HG02852 (cell line): ENCODE measurements around the gene DSCAML1.

Experiments used
- ATAC-seq: cut with Tn5 transposase; IDR thresholded peaks from one replicate; pipeline ENCODE4 v1.9.1; 2021; ENCODE audit warnings: mild to moderate bottlenecking, moderate library complexity; ENCODE audit not compliant: unreplicated experiment

The DSCAML1 gene

DNA sequence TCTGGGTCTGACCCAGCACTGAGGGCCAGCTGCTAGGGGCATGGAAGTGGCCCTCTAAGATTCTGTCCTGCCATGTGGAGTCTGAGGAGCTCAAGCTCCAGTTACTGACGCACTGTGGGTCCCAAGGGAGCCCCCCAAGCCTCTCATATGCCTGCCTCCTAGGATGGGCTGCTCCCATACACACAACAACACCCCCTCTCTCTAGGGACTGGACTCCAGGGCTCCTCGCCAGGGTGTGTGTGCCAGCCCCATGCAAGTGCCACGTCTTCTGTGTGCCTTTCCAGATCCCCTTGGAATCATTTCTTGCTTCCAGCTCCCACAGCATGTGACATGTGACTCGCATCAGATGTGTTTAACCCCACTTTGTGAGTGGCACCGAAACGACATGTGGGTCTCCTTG lies 234.9 kb downstream of the DSCAML1 start:
- ATAC-seq, result no peak

DNA sequence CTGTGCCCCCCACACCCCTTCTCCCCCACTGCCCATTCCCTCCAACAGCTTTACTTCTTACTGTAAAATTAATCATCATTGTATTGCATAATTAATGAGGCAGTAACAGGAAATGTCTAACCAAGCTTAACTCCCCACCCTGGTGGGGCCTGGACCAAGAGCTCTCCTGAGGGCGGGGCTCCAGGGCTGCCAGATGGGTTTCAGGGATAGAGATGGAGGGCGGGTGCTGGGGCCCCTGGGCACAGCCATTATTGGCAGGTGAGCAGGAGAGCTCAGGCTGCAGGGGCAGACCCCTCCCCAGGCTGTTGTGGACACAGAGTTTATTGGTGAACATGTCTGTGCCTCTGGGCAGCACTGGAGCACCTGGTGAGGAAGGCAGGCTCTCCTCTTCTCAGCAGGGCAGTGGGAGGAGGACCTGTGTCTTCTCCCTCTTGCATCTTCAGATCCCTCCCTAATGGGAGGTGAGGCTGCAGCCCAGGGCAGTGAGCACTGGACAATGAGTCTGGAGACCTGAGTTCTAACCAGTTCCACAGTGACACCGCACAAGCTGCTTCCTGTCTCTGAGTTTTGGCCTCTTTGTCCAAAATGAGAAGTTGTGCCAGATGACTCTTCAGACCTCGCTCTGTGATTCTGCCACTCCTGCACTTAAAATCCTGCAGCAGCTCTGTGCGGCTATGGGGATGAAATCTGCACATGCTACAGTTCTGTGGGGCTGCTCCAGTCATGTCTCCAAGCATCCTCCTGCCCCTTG lies 236.1 kb downstream of the DSCAML1 start:
- ATAC-seq, result no peak

DNA sequence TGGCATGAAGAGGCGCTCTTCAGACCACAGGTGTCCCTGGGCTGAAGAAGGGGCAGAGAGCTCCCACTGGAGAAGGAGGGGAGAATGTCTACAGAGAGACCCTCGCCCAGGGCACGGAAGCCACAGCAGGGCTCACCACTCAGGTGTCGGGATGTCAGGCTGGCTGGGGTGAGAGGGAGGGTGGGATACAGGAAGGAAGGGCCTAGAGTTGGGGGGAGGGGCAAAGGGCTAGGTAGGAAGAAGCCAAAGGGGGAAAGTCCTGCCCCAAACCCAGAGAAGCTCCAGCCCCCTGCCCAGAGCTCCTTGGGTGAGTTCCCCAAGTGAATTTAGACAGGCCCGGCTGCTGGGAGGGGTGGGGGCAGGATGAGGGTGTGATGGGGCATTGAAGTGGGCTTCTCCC lies 237.3 kb downstream of the DSCAML1 start:
- no peak for ATAC-seq

DNA sequence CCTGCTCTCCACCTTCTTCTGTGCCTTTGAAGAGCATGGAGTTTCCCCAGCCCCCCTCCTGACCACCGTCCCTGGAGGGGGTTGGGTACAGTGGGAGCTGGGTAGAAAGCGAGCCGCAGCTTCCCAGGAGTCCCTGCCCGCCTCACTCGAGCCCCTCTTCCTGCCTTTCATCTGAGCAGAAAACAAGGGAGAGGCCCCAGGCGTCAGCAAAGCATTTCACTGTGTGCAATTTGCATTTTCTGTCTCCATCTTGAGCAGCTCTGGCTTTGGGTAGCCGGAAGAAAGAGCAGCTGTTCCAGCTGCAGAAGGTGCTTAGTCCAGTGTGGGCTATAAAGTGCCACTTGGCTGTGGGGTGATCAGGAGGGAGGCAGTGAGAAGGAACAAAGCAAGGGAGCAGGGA lies 239.7 kb downstream of the DSCAML1 start:
- no peak for ATAC-seq

DNA sequence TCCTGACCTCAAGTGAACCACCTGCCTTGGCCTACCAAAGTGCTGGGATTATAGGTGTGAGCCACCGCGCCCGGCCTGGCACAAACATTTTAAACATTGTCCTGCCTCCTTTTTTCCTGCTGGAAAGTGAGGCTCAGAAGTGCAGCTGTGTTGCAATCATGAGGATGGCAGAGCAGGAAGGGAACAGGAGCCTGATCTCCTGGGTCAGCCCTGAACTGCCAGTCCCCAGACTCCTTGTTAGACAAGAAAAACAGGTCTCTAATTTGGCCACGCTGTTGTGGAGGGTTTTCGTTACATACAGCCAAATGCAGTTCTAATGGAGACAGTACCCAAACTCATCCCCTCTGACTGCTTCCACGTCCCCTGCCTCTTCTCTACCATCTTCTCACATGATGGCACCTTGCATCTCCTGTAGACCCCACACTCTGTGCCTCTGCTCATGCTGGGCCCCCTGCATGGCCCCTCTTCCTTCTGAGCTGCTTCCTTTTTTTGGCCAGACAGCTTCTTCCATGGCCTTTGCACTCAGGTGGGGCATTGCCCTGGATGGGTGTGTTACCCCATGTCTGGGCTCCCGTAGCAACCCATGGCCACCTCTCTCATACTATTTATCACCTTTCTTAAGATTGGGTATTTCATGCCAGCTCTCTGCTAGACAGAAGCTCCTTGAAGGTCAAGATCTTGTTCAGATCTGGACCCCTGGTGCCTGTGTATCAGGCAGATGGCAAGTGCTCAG lies 242.2 kb downstream of the DSCAML1 start:
- ATAC-seq, result no peak

DNA sequence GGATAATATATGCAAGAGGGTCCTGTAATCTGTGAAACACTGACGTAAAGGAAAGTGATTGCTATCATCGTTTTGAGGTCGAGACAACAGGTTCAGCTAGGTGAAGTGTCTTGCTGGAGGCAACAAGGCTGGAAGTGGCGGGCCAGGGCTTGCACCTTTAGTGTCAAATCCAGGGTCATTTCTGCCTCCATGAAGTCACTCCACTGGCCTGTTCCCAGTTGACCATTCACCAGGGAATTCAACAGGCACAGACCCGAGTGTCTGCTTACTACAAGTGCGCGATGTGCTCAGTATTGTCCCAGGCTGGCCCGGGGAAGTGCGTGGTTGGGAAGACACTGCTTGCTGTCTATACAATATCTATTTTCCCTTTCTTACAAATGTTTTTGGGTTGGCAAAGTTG lies 244.4 kb downstream of the DSCAML1 start:
- ATAC-seq, result no peak

DNA sequence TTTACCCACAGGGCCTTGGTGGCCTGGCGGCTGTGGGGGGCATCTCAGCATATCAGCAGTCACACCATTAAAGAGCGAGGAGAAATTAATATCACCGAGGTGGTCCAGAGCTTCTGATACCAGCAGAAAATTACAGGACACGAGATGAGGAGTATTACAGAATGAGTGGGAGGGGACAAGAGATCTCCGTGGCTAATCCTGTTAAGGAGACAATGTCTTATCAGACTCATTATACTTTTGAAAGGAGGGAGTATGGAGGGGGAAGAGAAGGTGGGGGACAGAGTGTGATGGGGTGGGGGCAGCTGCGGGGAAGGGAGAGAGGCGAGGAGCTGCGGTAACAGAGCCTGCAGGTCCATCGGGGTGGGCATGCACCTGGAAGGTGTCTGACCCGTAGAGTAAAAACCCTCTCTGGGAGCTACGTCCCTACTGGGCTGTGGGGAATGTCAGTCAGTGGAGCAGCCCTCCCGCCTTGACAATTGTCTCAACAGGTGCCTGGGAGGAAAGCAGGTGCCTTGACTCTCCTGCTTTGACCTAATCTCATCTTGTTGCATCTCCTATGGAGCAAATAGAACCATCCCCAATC lies 245.2 kb downstream of the DSCAML1 start:
- ATAC-seq, result no peak

DNA sequence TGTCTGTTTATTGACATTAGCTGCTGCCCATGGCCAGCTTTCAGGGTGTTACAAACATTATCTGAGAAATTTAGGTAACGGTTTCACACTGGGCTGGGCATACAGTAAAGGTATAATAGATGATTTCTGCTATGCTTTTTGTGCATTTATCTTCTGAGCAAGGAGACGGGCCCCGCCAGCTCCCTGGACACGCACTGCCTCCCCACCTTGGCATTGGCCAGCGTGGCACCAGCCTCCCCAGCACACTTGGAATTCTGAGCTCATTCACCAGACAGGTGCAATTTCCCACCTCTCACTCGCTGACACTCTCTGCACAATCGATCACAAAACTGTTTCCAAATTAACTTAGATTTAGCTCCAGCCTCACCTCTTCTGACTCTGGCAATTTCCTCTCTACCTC lies 246.6 kb downstream of the DSCAML1 start:
- no peak for ATAC-seq

DNA sequence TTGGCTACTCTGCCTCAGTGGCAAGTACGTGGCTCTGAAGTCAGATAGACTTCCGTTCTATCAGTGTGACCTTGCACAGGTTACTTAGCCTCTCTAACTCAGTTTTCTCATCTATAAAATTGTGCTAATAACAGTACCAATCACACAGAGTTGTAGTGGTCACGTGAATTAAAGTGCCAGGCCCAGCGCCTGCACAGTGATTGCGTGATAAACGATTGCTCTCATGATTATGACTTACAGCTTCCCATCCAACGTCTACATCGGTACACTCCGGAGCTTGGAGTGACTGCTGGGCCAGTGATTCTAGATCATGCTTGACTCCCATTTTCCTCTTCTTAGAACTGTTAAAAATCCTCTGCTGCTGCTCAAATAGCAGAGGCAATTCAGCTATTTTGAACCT lies 247.6 kb downstream of the DSCAML1 start:
- ATAC-seq, result no peak

DNA sequence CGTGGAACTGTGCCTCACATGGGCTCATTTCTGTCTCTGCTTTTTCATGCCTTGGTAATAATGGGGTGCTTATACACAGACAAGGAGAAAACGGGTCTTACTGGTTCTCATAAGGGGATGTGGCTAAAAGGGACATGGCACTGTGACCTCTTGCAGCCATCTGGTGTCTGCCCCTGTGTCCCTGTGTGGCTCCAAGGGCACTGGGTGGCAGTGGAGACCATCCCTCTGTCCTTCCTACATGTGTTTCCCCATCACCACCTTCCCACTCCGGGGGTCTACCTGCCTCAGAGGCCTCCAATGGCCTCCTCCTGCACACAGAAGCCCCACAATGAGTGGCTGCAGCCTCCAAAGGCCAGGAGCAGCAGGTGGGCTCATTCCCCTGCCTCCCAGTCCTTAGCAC lies 248.1 kb downstream of the DSCAML1 start:
- no peak for ATAC-seq

DNA sequence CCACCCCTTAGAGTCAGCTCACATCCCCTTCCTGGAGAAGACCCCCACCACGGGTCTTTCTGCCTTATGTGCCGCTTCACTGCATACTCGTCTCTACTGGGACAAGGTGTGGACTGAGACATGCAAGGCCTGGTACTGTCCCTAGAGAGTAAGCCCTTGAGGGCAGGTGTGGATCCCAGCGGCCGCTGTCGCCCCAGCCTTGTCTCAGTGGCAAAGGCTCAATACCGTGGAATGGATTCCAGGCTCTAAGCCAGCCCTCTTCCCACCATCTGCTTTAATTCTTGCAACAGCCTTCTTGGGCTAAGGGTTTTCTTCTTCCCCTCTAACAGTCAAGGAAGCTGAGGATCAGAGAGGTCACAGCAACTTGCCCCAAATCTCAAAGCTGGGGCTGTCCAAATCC lies 249.1 kb downstream of the DSCAML1 start:
- ATAC-seq, result no peak

DNA sequence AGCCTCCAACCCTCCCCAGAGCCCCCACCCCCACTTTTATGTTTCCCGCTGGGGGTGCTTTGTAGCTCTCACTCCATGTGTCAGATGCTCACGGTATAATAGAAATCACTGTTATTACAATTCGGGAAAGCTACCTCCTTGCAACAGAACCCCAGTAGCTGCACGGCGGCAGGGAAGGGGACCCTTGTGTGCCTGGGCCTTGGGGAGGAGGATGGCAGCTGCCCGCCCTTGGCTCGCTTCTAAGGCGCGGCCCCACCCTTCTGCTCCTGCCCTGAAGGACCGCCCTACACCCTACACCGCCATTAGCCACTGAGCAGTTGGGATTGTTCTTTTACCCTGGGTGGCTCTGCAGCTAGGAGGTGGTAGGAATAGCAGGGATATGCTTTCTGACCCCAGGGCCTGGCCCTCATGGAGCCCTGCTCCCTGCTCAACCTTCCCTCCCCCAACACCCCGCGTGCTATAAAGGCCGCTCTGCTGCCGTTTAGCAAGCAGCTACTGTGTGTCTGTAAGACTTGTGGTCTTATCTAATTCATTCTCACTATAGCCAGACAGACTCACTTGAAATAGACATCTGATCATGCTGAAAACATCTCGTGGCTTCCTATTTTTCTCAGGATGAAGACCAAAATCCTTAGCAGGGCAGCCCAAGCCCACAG lies 249.7 kb downstream of the DSCAML1 start:
- no peak for ATAC-seq

DNA sequence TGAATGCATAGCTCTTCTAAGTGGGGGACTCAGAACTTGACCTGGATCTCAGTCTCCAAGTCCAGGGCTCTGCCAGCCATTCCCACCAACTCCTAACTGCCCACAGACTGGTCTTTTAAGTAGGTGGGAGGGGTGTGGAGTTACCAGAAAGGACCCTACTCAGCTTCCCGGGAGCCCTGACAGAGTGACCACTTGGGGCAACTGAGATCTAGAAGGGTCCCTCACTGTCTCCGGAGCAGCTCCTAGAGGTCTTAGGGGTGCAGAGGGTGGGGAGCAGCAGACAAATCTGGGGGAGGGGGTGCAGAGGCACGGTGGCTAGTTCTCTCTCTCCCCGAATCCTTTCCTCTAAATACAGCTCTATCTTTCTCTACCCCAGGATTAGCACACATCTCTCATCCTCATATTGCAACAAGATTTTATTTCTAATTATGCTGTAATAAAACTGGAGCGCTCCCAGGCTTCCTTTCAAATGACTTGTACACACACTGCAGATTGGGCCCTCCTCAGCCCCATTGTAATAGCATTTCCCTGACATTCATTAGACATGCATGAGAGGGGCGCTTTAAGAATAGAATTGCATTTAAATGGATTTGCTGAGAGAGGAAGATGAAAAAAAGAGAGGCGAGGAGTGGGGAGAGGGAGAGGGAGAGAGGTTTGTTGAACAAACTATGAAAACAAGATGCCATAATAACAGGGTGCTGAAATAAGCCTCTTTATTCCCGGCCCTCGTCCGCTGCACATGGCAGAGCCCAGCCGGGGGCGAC lies 250.4 kb downstream of the DSCAML1 start:
- no peak for ATAC-seq

DNA sequence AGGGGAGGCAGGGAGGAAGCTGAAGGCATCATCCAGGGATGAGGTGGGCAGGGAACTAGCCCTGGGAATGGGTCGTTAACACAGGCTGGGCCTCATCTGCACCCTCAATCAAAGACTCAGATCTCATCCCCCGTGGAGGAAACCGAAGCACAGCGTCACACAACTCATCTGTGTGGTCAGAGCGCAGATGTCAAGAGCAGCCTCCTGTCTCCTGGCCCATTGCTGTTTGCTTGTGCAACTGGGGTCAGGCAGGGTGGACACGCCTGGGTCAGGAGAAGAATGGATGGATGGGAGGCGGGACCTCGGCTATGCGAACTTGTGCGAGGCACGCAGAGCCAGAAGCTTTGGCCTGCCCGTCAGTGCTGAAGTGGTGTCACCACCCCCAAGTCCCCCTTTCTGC lies 251.3 kb downstream of the DSCAML1 start:
- ATAC-seq, result no peak

DNA sequence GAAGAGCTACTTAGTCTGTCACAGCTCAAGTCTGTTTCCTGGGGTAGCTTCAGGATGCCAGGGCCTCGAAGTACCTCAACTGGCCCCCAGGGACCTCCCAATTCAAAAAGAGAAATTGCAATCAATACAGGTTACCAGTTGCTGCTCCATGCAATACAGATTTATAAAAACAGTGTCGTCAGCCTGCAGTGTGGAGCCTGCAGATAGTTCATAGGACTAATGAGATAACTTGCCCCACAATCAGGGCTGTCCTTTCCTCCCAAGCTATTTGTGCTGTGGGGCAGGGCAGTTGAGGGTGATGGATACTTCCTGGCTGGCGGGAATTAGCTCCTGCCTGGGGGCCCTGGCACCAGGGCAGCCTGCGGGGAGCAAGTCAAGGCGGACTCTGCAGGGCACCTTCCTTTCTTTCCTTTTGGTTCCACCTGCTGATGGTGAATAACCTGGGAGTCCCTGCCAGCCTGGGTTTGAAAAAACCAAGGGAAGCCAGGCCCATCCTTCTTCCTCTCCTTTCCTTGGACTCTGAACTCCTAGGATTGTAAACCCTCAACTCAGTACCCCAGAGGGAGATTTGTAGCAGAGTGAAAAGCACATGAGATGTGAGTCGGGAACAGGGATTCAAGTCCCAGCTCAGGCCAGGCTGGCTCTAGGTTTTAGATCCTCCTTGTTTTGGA lies 252.8 kb downstream of the DSCAML1 start:
- no peak for ATAC-seq

DNA sequence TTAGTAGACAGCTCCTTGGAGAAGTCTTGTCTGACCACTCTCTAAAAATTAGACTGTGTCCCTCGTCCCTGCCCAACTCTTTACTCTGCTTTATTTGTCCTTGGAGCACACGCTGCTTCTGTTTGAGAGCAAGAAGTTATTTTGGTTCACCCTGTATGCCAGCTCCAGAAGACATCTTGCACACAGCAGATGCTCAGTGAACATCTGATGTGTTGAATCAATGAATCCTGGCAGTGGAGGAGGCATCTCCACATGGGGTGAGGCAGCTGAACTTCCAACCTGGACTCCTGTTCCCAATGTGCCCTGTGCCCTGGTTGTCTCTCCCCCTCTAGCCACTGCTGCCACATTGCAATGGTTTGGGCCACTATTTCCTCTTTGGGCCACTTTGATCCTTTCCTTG lies 255.8 kb downstream of the DSCAML1 start:
- ATAC-seq, result no peak

DNA sequence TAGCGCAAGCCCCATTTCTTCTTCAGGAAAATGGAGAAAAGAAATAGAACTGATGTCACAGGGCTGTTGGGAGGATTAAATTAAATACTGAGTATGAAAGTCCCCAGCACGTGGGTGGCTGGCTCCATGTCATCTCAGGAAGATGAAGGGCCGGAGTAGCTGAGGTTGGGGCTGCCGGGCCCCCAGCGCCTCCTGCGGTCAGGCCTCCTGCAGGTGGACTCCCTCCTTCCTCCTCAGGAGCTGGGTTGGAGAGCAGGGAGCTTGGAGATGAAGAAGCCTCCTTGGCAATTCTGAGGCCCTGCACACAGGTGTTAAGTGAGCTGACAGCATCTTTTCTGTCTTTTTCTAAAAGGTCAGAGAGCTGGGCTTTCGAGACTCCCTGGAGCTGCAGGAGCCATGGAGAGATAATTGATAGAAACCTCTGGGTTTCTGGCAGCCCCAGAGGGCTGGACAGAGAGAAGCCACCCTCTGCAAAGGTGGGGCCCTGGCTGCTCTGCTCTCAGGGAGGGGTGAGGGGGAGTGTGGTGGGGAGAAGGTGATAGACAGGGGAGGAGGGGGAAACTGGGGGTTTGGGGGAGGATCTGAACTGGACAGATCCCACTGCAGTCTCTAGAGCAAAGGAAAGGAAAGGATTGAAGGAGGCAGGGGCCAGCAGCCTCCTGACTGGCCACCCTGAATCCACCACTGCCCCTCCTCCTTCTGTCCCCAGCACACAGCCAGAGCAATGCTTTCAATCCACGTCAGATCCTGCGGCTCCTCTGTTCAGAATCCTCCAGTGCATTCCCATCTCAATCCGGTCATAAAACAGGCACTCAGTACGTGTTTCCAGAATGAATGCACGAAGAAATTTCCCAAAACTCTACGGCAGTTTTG lies 258.5 kb downstream of the DSCAML1 start:
- ATAC-seq, result no peak

DNA sequence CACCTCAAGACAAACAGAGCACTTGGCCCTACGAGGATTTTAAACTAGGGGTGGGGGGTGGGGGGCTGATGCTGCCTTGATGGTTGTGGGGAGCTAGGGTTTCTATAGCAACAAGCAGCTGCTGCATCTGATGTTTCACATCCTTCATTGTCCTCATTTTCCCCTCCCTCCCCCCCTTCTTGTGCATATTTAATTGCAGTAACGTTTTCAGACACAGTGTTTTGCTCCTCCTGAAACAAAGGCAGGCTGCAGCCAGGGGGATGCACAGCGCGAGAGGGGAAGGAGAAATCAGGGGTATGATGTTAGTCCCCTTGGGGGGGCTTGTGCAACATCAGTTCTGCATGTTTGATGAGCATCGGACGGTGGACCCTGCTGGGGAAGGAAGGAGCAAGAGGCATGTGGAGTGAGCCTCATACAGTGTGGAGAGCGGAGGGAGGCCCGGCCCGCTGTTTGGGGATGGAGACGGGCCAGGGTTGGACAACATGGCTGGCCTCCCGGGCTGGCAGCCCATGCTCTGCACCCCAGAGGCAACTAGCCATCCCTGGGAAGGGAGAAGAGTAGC lies 261.1 kb downstream of the DSCAML1 start:
- ATAC-seq, result no peak

DNA sequence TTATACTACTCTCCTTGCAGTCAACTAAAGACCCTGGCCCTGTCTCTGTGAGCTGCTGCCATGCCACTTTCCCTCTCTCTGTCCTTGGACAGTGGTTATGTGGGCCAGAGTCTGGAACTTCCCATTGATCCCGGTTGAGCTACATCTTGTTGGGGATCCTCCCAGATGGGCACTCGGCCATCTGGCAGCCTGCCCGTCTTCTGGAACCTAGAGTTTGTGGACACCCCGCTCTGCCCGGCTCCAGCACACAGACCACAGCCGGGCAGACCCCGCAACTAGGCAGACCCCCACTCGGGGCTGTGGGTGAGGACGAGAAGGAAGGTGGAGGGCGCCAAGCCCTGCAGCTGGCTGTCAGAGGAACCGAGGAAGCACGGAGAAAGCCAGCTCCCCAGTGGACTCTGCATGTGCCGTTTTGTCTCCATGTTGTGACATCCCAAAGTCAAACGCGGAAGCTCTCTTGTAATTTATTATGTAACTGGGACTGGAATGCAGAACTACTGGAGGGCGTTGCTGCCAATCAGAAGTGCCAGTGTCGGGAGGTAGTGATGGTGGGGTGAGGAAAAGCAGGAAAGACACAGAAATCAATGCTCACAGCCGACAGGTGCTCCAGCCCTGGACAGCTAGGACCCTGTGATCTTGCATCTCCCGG lies 261.7 kb downstream of the DSCAML1 start:
- no peak for ATAC-seq
